Osteoblast (primary cell): ENCODE results near the gene SCRN2. TPM values are rescaled to one million over a fixed set of nuclear protein-coding genes. Genes with fewer than 3 reads are reported as not detected.

Experiments used
- DNase-seq: peaks from one replicate; pipeline ENCODE4 v3.0.0; 2011; ENCODE audit warnings: low spot score, mixed read lengths; ENCODE audit not compliant: insufficient read length; ENCODE audit errors: missing footprints
- H2AFZ ChIP-seq: 2 replicates; pipeline ENCODE4 v1.6.0; 2011; ENCODE audit warnings: mild to moderate bottlenecking, low read length
- H3K27ac ChIP-seq: 2 replicates; pipeline ENCODE4 v1.5.1; 2011; ENCODE audit warnings: mild to moderate bottlenecking, low read depth, low read length, moderate library complexity
- H3K27me3 ChIP-seq: 2 replicates; pipeline ENCODE4 v1.6.0; 2012; ENCODE audit warnings: mild to moderate bottlenecking, control low read depth, inconsistent platforms, low read length, moderate library complexity; ENCODE audit not compliant: insufficient read depth
- H3K36me3 ChIP-seq: 2 replicates; pipeline ENCODE4 v1.5.1; 2011; ENCODE audit warnings: mild to moderate bottlenecking, low read length, control low read depth, moderate library complexity; ENCODE audit not compliant: insufficient read depth
- H3K4me1 ChIP-seq: 2 replicates; pipeline ENCODE4 v1.5.1; 2011; ENCODE audit warnings: mild to moderate bottlenecking, low read length, control low read depth, moderate library complexity; ENCODE audit not compliant: insufficient read depth
- H3K4me2 ChIP-seq: 2 replicates; pipeline ENCODE4 v1.6.0; 2011; ENCODE audit warnings: mild to moderate bottlenecking, low read length; ENCODE audit not compliant: insufficient read depth
- H3K4me3 ChIP-seq: fragments of 200-600 bp; sonication (generic); 3 replicates; pipeline ENCODE4 v1.5.1; 2012; ENCODE audit warnings: mild to moderate bottlenecking, low read length, inconsistent platforms; ENCODE audit not compliant: insufficient read depth
- H3K79me2 ChIP-seq: 2 replicates; pipeline ENCODE4 v1.6.0; 2012; ENCODE audit warnings: mild to moderate bottlenecking, low read length, control low read depth, inconsistent platforms; ENCODE audit not compliant: insufficient read depth
- H3K9me3 ChIP-seq: 2 replicates; pipeline ENCODE4 v1.5.1; 2011; ENCODE audit warnings: low read depth, low read length, control low read depth
- H4K20me1 ChIP-seq: 2 replicates; pipeline ENCODE4 v1.6.0; 2012; ENCODE audit warnings: mild to moderate bottlenecking, low read length, control low read depth; ENCODE audit not compliant: insufficient read depth
- CTCF ChIP-seq: IDR thresholded peaks from 2 replicates; pipeline ENCODE4 v1.5.1; 2011; ENCODE audit warnings: mild to moderate bottlenecking, low read depth, low read length, moderate library complexity; ENCODE audit errors: extremely low read depth
- total RNA-seq: library from RNA; depleted of rRNA; stranded (reverse); fragments of >200 nt; gene quantifications from 2 replicates; pipeline ENCODE4 v1.2.3, GENCODE V29; 2012

Gene SCRN2
- total RNA-seq, 1 donor: 42.7 TPM

GRCh38 chr17:47822785-47823184 is 18.3 kb downstream of the SCRN2 start:
- no peaks in the 10 kb centered on the region for H3K9me3 ChIP-seq
- H4K20me1 ChIP-seq: no peaks in the 10 kb centered on the region
- peaks cover 27% of the 10 kb centered on the region for H3K36me3 ChIP-seq
- peaks cover 20% of the 10 kb centered on the region for H3K4me1 ChIP-seq
- H3K79me2 ChIP-seq: no peaks in the 10 kb centered on the region
- H3K27ac ChIP-seq: no peak overlapping the region
- H3K4me3 ChIP-seq: no peak overlapping the region
- H2AFZ ChIP-seq: no peak overlapping the region
- H3K4me2 ChIP-seq: no peak overlapping the region
- no peak for TF ChIP-seq CTCF
- H3K27me3 ChIP-seq: no peaks in the 10 kb centered on the region
- peak; percentile 48 for DNase-seq

GRCh38 chr17:47821424-47822391 is 19.4 kb downstream of the SCRN2 start, which contains the start of gene OSBPL7:
OSBPL7 (minus strand) TSS chr17:47821794; CDS start chr17:47820278, 1,516 bp downstream.
- H2AFZ ChIP-seq: peak within 1 kb of the TSS; percentile 81
- H3K4me1 ChIP-seq: peaks cover 20% of the 10 kb centered on the region
- no peaks in the 10 kb centered on the region for H3K9me3 ChIP-seq
- peak within 1 kb of the TSS; percentile 95 for H3K4me2 ChIP-seq
- H3K79me2 ChIP-seq: no peaks in the 10 kb centered on the region
- H3K36me3 ChIP-seq: peaks cover 19% of the 10 kb centered on the region
- TF ChIP-seq CTCF: no peak
- peak within 1 kb of the TSS; percentile 86 for H3K4me3 ChIP-seq
- no peaks in the 10 kb centered on the region for H3K27me3 ChIP-seq
- peak within 1 kb of the TSS; percentile 33 for H3K27ac ChIP-seq
- DNase-seq: peak; percentile 98
- no peaks in the 10 kb centered on the region for H4K20me1 ChIP-seq

- no peaks in the 10 kb centered on the region for H3K79me2 ChIP-seq
- peaks cover 20% of the 10 kb centered on the region for H3K4me1 ChIP-seq
- no peaks in the 10 kb centered on the region for H3K9me3 ChIP-seq
- peak overlapping the region; percentile 95 for H3K4me2 ChIP-seq
- H3K27ac ChIP-seq: peak overlapping the region; percentile 33
- no peaks in the 10 kb centered on the region for H3K27me3 ChIP-seq
- H3K4me3 ChIP-seq: peak overlapping the region; percentile 86
- peaks cover 12% of the 10 kb centered on the region for H3K36me3 ChIP-seq
- H2AFZ ChIP-seq: peak overlapping the region; percentile 81
- no peaks in the 10 kb centered on the region for H4K20me1 ChIP-seq
- peak; percentile 79 for DNase-seq
- no peak for TF ChIP-seq CTCF
Observed at GRCh38 chr17:47821031-47821423, 20.0 kb downstream of the SCRN2 start.
